Colonic mucosa (tissue), 4 donors: ENCODE data around the gene TATDN3. TPM values are rescaled to one million over a fixed set of nuclear protein-coding genes. Genes with fewer than 3 reads are reported as not detected.

Experiments used
- DNase-seq: peaks from one replicate; pipeline ENCODE4 v3.0.0-alpha.2; 2020
- H3K27ac ChIP-seq: fragments of 200-600 bp; one replicate; pipeline ENCODE4 v1.8.0; 2021
- H3K27me3 ChIP-seq: fragments of 200-600 bp; one replicate; pipeline ENCODE4 v1.8.0; 2021
- H3K36me3 ChIP-seq: fragments of 200-600 bp; one replicate; pipeline ENCODE4 v1.8.0; 2021
- H3K4me1 ChIP-seq: fragments of 200-600 bp; one replicate; pipeline ENCODE4 v1.8.0; 2021; ENCODE audit warnings: mild to moderate bottlenecking
- H3K4me3 ChIP-seq: fragments of 200-600 bp; one replicate; pipeline ENCODE4 v1.8.0; 2021
- H3K9ac ChIP-seq, 2 donors: one replicate each; pipeline ENCODE4 v1.7.0; 2013; ENCODE audit warnings: control low read depth in 2 of 2, low read depth in 2 of 2, low read length in 2 of 2
- H3K9me3 ChIP-seq: fragments of 200-600 bp; one replicate; pipeline ENCODE4 v1.8.0; 2021
- intact Hi-C: fragments of 100-400 bp; cut with DNase I; formaldehyde crosslinking; loops from one replicate; pipeline ENCODE4 v1.14.1; 2022
- total RNA-seq, 2 donors: library from RNA; stranded (reverse); fragmentation: NEBNext Ultra II Directional in 1 of 2; extraction: Animal tissue kit (Norgen Biotek cat#: 25700) in 1 of 2; gene quantifications; one replicate each; pipeline ENCODE4 v1.2.1, GENCODE V29; 2021
- TF ChIP-seq, protein P1 (sequence below): fragments of 200-600 bp; IDR thresholded peaks from one replicate; pipeline ENCODE4 v1.8.0; 2022; ENCODE audit warnings: antibody characterized with exemption, mild to moderate bottlenecking
- donor health status: healthy.
- donor health status: DM: no; HTN: no; CAD: no.
- donor health status: DM: no; HTN: no; CAD: no.

Gene TATDN3
- total RNA-seq, 2 donors from 2014 or later, result 8.6 to 9.5 TPM

DNA sequence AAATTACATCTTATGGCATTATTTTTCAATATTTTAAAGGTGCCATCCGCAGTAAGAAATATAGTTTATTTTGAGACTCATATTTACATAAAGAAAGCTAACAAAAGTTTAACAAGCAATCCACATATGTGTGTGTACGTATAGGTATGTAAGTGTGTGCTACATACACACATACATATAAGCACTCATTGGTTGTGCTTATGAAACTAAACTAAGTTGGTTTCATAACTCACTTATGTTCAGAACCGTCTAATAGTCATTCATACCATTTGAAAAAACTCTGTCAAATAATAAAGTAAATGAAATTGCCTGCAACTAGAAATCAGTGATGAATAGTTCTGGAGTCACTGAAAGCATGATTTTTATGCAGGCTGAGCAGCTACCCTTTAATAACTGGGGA lies 14.1 kb downstream of the TATDN3 start:
- Histone ChIP-seq H3K36me3 (no peaks in the 10 kb centered on the region), H3K4me1 (no peaks in the 10 kb centered on the region), H3K4me3 (no peak overlapping the region), H3K27me3 (no peaks in the 10 kb centered on the region), H3K9me3 (no peaks in the 10 kb centered on the region), H3K9ac (no peak overlapping the region), H3K27ac (no peak overlapping the region)
- DNase-seq, result no peak
- TF ChIP-seq, protein P1, sequence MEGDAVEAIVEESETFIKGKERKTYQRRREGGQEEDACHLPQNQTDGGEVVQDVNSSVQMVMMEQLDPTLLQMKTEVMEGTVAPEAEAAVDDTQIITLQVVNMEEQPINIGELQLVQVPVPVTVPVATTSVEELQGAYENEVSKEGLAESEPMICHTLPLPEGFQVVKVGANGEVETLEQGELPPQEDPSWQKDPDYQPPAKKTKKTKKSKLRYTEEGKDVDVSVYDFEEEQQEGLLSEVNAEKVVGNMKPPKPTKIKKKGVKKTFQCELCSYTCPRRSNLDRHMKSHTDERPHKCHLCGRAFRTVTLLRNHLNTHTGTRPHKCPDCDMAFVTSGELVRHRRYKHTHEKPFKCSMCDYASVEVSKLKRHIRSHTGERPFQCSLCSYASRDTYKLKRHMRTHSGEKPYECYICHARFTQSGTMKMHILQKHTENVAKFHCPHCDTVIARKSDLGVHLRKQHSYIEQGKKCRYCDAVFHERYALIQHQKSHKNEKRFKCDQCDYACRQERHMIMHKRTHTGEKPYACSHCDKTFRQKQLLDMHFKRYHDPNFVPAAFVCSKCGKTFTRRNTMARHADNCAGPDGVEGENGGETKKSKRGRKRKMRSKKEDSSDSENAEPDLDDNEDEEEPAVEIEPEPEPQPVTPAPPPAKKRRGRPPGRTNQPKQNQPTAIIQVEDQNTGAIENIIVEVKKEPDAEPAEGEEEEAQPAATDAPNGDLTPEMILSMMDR, result no peak
- intact Hi-C loops, result no loop called here

DNA sequence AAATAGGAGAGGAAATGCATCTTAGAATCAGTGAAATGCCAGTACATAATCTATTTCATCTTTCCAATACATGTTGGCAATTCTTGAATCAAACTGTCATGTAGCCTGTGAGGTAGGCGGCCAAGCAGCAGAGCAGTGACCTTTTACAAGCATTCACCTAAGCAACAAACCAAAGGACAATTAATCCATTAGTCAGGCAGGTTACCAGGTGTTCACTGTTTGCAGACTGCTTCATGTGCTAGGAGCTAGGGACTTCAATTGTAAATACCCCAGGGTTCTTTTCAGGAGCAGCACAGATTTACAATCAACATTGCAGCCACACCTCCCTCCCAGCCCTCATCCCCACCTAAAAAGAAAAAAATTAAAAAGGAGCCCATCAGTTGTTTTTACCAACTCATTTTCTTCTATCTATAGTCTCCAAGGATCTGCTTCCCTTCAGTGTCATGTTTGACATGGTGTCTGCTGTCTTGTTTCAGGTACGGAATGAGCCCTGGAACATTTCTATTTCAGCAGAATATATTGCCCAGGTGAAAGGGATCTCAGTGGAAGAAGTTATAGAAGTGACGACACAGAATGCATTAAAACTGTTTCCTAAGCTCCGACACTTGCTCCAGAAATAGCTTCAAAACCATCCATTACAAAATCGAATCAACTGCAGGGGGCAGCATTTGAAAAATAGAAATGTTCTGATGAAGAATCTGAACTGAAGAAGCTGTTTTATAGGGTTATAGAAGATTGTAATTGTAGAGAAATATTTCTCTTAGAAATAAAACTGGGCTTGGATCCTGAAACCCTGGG lies 23.0 kb downstream of the TATDN3 start:
- Histone ChIP-seq H3K27me3 (no peaks in the 10 kb centered on the region), H3K4me1 (no peaks in the 10 kb centered on the region), H3K4me3 (no peak overlapping the region), H3K36me3 (no peaks in the 10 kb centered on the region), H3K9ac (no peak overlapping the region), H3K27ac (no peak overlapping the region), H3K9me3 (no peaks in the 10 kb centered on the region)
- intact Hi-C loops, result loop anchor here (5.0 to 10.0 kb wide), 2 partner anchors 50 to 178 kb away; no protein-coding TSS in a partner anchor
- TF ChIP-seq, protein P1, result peak; percentile 39
- DNase-seq, result peak; percentile 56

DNA sequence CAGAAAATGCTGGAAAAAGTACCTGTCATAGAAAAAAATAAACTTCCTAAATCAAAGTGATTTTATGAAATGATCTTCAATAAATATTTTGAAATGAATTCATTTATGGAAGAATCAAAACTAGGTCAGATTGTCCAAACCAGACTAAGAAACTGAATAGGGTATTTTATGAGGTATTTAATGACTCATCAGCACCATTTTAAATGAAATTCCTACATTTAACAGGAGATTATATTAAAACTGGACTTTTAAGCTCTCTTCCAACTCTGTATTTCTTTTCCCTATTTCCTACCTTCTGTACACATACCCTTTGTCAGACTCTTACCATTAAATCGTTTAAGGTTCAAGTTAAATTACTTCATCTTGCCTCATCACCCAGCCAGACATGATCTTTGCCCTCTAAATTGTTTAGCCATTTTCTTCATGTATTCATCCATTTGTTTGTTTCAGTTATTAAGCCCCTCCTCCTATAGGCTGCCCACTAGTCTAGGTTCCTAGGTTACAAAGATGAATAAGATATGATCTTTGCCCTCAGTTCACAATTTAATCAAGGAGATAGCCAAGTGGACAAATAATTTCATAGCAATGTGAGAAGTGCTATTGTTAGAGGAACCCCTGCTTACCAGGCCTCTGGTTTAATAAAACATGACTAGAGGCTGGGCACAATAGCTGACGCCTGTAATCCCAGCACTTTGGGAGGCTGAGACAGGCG lies 25.0 kb downstream of the TATDN3 start:
- Histone ChIP-seq H3K27ac (no peak overlapping the region), H3K36me3 (no peaks in the 10 kb centered on the region), H3K27me3 (no peaks in the 10 kb centered on the region), H3K4me3 (no peak overlapping the region), H3K4me1 (no peaks in the 10 kb centered on the region), H3K9me3 (no peaks in the 10 kb centered on the region), H3K9ac (no peak overlapping the region)
- no peak for DNase-seq
- intact Hi-C loops, result loop anchor here (5.0 to 10.0 kb wide), 2 partner anchors 48 to 176 kb away; no protein-coding TSS in a partner anchor
- TF ChIP-seq, protein P1, result no peak

DNA sequence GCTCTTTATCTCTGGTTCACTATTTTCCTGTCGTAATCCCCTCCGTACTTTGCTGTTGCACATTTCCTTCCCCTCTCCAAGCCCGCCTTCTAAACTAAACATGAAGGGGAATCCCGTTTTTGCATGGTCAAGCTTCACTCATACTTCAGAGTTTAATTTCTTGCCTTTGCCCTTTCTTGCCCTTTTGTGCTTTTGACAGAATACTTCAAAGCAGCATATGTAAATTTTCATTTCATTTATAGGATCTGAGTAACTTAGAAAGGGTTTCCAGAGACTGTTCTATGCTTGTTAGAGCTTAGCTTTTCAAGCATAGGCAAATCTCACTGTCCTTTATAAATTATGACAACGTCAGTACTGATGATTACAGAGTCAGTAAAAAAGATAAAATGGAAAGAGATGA lies 28.0 kb downstream of the TATDN3 start:
- H3K36me3 ChIP-seq, result no peaks in the 10 kb centered on the region
- no peaks in the 10 kb centered on the region for H3K9me3 ChIP-seq
- H3K4me3 ChIP-seq, result no peak overlapping the region
- DNase-seq, result no peak
- H3K27me3 ChIP-seq, result no peaks in the 10 kb centered on the region
- TF ChIP-seq, protein P1, result no peak
- H3K4me1 ChIP-seq, result no peaks in the 10 kb centered on the region
- H3K27ac ChIP-seq, result no peak overlapping the region
- intact Hi-C loops, result loop anchor here (5.0 to 10.0 kb wide), 2 partner anchors 45 to 173 kb away; no protein-coding TSS in a partner anchor
- no peak overlapping the region for H3K9ac ChIP-seq

DNA sequence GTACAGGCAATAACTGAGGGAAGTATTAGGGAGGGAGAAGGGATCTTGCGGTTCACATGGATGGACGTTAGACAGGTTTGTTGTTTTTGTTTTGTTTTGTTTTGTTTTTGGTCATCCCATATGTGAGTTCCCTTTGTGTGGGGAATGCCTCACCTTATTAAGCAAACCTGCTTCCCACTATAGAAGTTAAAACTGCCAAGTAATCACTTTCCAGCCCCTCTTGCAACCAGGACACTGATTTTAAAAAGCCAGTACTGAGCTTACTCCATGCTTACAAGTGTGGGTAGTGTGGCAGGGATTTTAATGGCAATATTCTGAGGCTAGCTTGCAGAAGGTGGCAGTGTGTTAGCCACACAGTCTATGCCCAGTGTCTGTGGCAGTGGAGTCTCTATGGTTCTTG lies 29.3 kb downstream of the TATDN3 start:
- intact Hi-C loops, result no loop called here
- no peak overlapping the region for H3K9ac ChIP-seq
- no peak overlapping the region for H3K4me3 ChIP-seq
- no peaks in the 10 kb centered on the region for H3K27me3 ChIP-seq
- no peak overlapping the region for H3K27ac ChIP-seq
- TF ChIP-seq, protein P1, result no peak
- no peaks in the 10 kb centered on the region for H3K9me3 ChIP-seq
- H3K36me3 ChIP-seq, result no peaks in the 10 kb centered on the region
- no peaks in the 10 kb centered on the region for H3K4me1 ChIP-seq
- no peak for DNase-seq
